NCI-H748 (cell line): ENCODE measurements around the gene SLC35E4.
"Not testable (repeated sequence)": the region's sequence is repeated elsewhere in the genome, so short reads cannot be mapped to it uniquely, and the experiment has no call there.

ENCODE experiments used
- DNase-seq: peaks from one replicate; lab custom pipeline; 2025; ENCODE audit not compliant: unreplicated experiment; lab: John Stamatoyannopoulos, UW

Gene SLC35E4

DNA sequence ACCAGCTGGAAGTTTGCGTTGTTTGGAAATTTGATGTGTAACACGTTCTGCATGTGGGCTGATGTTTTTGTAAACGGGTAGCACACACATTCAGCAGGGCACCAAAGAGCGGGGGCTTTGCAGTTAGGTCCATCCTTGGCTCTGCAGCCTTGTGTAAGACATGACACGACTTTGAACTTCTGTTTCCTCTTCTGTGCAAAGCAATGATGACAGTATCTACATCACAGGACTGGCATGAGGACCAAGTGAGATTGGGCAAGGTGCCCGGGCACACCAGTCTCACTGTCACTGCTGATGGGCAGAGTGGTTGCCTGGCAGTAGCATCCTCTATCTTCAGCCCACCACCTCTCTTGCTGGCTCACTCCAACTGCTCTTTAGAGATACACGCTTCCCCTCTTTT lies 25.3 kb upstream of the SLC35E4 start:
- no peak for DNase-seq

DNA sequence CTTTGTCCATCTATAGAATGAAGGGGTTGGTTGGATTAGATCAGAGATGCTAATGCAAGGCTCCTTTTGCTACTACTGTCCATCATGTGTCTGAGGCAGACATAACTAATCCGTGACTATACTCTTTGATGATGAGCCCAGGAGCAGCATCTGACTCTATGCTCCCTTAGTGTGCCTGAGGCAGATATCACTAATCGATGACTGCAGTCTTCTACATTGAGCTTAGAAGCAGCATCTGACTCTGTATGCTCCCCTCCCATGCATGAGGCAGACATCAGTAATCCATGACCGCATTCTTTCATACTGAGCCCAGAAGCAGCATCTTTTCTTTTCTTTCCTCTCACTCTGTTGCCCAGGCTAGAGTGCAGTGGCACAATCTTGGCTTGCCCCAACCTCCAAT lies 24.4 kb upstream of the SLC35E4 start:
- DNase-seq: no peak

DNA sequence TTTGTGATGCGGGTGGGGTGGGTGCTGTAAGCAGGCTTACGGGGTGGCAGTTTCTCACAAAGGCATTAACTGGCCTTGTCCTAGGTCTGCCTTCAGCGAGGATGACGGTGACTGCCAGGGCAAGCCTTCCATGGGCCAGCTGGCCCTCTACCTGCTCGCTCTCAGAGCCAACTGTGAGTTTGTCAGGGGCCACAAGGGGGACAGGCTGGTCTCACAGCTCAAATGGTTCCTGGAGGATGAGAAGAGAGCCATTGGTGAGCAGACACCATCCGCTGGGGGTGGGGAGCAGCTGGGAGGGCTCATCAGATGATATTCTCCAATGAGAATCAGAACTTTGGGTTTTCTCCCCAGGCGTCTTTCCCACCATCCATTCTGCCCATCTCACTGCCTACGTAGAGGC lies 22.8 kb upstream of the SLC35E4 start:
- DNase-seq: no peak

DNA sequence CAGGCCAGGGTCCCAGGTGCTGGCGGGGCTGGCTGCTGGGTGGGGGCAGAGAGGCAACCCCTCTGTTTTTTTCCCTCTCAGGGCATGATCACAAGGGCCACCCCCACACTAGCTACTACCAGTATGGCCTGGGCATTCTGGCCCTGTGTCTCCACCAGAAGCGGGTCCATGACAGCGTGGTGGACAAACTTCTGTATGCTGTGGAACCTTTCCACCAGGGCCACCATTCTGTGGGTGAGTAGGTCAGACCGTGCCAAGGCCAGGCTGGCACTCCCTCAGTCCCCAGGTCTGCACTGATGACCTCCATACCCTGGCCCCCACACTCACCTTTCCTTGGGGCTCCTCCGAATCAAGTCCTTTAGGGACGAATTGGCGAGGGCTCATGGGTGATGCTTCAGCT lies 21.3 kb upstream of the SLC35E4 start:
- DNase-seq: no peak

DNA sequence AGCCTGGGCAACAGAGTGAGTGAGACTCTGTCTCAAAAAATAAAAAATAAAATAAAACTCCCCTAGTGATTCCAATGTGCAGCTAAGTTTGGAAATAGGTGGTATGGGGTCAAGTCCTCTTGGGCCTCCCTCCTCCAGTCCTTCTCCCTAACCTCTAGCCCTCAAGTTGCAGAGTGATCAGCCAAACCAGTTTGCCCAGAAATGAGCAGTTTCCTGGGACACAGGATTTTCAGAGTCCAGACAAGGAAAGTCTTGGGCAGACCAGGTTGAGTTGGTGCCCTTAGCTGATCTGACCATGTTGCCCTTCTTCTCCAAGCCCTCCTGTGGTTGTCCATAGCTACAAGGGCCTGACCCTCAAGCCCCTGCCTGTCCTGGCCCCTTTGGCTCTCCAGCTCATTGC lies 20.7 kb upstream of the SLC35E4 start:
- no peak for DNase-seq

DNA sequence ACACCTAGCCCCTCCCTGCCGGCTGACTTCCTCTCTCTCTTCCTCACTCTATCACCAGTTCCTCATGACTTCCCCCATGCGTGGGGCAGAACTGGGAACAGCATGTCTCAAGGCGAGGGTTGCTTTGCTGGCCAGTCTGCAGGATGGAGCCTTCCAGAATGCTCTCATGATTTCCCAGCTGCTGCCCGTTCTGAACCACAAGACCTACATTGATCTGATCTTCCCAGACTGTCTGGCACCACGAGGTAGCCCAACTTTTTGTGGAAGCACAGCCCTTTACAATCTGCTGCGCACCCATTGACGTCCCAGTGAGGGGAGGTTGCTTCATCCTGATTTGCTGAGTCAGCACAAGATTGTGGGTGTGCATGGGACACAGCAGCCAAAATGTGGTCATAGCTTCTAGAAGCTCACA lies 20.0 kb upstream of the SLC35E4 start:
- DNase-seq: no peak

DNA sequence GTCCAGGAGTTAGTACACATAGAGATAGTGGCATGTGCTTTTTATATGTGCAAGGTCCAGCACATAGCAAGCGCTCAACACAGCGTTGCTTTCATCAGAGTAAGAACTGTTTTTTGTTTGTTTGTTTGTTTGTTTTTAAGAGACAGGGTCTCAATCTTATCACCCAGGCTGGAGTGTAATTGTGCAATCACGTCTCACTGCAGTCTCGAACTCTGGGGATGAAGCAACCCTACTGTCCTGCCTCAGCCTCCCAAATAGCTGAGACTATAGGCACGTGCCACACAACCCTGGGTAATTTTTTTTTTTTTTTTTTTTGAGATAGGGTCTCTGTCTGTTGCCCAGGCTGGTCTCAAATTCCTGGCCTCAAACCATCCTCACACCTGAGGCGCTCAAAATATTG lies 17.8 kb upstream of the SLC35E4 start:
- DNase-seq: no peak

DNA sequence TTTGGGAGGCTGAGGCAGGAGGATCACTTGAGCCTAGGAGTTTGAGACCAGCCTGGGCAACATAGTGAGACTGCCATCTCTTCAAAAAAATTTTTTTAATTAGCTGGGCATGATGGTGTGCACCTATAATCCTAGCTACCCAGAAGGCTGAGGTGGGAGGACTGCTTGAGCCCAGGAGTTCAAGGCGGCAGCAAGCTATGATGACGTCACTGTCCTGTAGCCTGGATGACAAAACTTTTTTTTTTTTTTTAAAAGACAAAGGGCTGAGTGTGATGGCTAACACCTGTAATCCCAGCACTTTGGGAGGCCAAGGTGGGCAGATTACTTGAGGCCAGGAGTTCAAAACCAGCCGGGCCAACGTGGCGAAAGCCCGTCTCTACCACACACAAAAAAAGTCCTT lies 15.7 kb upstream of the SLC35E4 start:
- not testable (repeated sequence) for DNase-seq

DNA sequence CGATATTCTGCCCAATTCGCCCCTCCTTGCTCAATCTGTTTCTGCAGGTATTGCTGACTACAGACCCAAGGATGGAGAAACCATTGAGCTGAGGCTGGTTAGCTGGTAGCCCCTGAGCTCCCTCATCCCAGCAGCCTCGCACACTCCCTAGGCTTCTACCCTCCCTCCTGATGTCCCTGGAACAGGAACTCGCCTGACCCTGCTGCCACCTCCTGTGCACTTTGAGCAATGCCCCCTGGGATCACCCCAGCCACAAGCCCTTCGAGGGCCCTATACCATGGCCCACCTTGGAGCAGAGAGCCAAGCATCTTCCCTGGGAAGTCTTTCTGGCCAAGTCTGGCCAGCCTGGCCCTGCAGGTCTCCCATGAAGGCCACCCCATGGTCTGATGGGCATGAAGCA lies 9.2 kb upstream of the SLC35E4 start:
- DNase-seq: no peak

- no peak for DNase-seq
These were observed 8.1 kb upstream of the SLC35E4 start for GRCh38 chr22:30627471-30627870.

GRCh38 chr22:30628491-30628890 lies 7.1 kb upstream of the SLC35E4 start:
- no peak for DNase-seq

- DNase-seq: not testable (repeated sequence)
These were observed 4.1 kb upstream of the SLC35E4 start for GRCh38 chr22:30631469-30631868.

DNA sequence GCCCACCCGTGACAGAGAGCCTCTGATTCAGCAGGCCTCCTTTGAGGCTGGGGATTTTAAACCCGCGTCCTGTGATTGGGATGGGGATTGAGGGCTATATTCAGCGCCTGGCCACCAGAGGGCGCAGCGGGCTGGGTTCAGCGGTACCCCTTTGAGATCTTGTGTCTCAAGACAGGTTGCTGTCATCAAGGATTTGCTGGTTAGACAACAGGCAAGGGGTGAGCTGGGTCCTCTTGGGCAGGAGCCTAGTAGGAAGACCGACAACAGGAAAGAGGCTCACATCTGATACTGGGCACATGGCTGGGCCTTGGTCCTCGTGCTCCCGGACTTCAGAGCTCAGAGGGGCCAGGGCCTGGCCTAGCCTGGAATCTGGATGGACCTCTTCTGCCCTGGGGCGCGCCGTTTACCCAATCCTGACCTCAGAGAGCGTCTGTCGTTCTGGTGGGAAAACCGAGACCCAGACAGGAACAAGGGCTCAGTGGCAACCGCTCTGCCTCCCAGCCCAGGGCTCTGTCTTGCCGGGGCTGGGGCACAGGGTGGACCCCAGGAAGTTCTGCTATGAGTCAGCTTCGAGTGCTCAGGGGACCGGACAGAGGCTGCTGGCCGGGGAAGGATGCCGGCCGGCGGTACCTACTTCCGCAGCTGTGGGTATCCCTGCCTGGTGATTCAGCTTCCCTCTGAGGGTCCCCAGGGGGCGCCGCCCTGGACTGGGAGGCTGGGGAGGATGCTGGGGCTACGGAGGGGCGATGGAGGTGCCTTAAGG lies 929 bp upstream of the SLC35E4 start:
- DNase-seq: peak; percentile 79

DNA sequence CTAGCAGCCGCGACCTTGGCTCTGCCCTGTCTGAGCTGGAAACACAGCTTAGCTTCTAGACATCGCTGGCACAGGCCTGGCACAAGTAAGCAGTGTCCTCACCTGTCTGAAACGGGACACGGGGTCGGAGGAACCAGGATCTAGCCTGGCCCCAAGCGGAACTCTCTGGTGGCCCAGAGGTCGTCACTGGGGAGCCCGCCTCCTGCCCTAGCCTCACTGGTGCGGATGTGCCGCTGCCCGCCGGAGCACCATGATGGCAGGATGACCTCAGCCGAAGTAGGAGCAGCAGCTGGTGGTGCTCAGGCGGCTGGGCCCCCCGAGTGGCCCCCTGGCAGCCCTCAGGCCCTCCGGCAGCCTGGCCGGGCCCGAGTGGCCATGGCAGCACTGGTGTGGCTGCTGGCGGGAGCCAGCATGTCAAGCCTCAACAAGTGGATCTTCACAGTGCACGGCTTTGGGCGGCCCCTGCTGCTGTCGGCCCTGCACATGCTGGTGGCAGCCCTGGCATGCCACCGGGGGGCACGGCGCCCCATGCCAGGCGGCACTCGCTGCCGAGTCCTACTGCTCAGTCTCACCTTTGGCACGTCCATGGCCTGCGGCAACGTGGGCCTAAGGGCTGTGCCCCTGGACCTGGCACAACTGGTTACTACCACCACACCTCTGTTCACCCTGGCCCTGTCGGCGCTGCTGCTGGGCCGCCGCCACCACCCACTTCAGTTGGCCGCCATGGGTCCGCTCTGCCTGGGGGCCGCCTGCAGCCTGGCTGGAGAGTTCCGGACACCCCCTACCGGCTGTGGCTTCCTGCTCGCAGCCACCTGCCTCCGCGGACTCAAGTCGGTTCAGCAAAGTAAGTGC lies 871 bp downstream of the SLC35E4 start:
- no peak for DNase-seq

DNA sequence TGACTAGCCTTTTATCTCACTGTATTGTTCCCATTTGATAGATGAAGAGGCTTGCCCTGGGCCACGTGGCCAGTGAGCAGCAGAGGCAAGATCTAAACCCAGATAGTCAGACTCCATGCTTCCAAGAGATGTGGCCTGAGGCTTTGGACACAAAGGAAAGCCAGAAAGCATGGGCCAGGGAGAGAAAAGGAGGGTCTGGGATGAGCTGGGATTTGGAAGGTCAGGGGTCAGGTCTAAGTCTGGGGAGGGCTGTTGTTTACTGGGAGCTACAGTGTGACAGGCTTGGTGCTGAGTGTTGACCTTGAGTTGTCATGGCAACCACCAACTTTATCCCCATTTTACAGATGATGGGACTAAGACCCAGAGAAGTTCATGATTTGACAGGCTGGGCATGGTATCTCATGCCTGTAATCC lies 2.1 kb downstream of the SLC35E4 start:
- no peak for DNase-seq

- no peak for DNase-seq
These were observed 4.8 kb downstream of the SLC35E4 start for GRCh38 chr22:30640361-30640760.

GRCh38 chr22:30640839-30641430 lies 5.4 kb downstream of the SLC35E4 start:
- no peak for DNase-seq

DNA sequence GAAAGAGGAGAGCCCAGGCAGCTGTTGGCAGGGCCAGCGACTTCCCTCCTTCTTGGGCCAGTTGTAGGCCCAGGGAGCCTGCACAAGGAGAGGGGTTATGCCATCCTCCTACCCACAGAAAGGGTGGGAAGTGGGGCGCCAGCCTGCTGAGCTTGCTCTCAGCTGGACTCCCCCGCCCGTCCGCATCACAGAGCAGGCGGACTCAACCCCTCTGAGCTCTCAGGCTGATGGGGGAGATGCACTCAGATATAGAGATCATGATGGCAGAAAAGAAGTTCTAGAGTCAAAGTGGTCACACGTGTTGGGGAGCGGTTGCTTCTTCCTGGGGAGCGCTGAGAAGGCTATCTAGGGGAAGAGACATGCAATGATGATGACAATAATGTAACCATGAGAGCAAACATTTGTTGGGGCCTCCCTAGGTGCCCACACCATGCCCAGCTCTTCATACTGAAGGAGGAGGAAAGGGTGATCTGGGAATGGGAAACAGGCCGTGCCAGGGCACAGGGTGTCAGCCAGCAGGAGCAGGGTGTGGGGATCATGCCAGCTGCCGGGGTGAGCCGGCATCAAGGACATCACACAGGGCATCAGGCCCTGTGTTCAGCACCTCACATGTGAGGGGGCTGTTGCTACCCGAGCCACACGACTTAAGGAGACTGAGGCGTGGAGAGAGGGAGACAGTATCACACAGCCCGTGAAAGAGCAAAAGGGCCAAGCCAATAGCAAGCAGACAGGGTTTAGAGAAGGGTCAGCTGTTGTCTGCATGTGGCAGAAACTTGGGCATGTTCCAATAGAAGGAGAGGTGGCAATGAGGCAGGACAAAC lies 7.7 kb downstream of the SLC35E4 start:
- DNase-seq: no peak

- peak; percentile 6 for DNase-seq
These were observed 11.1 kb downstream of the SLC35E4 start for GRCh38 chr22:30646518-30647160.

DNA sequence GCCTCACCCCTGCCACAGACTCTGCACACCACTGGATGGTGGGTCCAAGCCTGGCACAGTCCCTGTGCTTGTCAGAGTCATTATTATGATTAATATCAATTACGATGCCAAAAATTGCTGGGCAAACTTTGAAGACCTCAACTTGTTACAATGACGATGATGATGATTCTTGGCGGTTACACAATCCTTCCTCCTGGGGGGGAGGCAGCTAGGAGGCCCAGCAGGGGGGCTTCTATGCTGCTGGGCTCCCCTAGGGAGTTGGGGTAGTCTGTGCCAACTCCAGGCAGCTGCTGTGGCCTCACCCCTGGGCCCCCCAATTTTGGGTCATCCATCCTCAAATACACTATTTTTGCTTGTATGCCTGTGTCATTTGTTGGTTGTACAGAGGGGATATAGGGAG lies 12.0 kb downstream of the SLC35E4 start:
- no peak for DNase-seq

GRCh38 chr22:30648825-30649224 lies 13.2 kb downstream of the SLC35E4 start:
- no peak for DNase-seq
